ENCODE measurements around the gene ZNF85.
"Not testable (repeated sequence)": the region's sequence is repeated elsewhere in the genome, so short reads cannot be mapped to it uniquely, and the experiment has no call there.

The ZNF85 gene

GRCh38 chr19:20923077-20923871, at the start of gene ZNF85:
Gene ZNF85 (plus strand): TSS chr19:20923251. CDS start chr19:20923401, 150 bp downstream.
- peak; percentile 82 for DNase-seq (ENCODE audit: extremely low spot score)
- CTCF ChIA-PET = no interaction called here
- POLR2A ChIA-PET = interaction anchor here (0.6 to 1.3 kb wide), 3 partner anchors 147 to 1210 kb away, joined by 3 to 4 read pairs (median 3); partner anchors contain the start of gene ZNF66
- TF ChIP-seq, protein P1, sequence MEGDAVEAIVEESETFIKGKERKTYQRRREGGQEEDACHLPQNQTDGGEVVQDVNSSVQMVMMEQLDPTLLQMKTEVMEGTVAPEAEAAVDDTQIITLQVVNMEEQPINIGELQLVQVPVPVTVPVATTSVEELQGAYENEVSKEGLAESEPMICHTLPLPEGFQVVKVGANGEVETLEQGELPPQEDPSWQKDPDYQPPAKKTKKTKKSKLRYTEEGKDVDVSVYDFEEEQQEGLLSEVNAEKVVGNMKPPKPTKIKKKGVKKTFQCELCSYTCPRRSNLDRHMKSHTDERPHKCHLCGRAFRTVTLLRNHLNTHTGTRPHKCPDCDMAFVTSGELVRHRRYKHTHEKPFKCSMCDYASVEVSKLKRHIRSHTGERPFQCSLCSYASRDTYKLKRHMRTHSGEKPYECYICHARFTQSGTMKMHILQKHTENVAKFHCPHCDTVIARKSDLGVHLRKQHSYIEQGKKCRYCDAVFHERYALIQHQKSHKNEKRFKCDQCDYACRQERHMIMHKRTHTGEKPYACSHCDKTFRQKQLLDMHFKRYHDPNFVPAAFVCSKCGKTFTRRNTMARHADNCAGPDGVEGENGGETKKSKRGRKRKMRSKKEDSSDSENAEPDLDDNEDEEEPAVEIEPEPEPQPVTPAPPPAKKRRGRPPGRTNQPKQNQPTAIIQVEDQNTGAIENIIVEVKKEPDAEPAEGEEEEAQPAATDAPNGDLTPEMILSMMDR (IDR thresholded peaks at IDR 0.05; ENCODE audit: control extremely low read depth, extremely low read depth, low read depth, missing control alignments) = no peak

DNA sequence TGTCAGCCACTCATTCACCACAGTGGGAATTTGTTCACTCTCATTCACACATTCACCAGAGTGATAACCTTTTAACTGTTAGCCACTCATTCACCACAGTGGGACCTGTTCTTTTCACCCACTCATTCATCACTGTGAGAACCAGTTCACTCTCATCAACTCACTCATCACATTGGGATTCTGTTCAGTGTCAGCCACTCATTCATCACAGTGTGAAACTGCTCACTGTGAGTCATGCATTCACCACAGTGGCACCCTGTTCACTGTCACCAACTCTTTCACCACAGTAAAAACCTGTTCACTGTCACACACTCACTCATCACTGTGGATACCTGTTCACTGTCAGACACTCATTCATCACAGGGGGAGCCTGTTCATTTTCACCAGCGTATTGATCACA, 43.5 kb upstream of the ZNF85 start:
- DNase-seq (ENCODE audit: extremely low spot score) = no peak
- TF ChIP-seq, protein P1 (IDR thresholded peaks at IDR 0.05; ENCODE audit: control extremely low read depth, extremely low read depth, low read depth, missing control alignments) = no peak
- POLR2A ChIA-PET = no interaction called here
- CTCF ChIA-PET = no interaction called here

DNA sequence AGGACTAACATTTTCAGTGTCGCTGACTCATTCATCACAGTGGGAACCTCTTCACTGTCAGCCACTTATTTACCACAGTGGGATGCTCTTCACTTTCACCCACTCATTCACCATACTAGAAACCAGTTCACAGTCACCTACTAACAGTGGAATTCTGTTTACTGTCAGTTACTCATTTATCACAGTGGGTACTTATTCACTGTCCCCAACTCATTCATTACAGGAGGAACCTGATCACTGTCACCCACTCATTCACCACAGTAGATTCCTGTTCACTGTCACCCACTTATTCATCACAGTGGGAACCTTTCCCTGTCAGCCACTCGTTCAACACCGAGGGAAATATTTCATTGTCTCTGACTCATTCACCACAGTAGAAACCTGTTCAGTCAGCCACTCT, 10.1 kb upstream of the ZNF85 start:
- CTCF ChIA-PET = no interaction called here

GRCh38 chr19:20925481-20925880, 2.4 kb downstream of the ZNF85 start:
- no peak for DNase-seq (ENCODE audit: extremely low spot score)
- CTCF ChIA-PET = no interaction called here
- POLR2A ChIA-PET = no interaction called here
- TF ChIP-seq, protein P1 (IDR thresholded peaks at IDR 0.05; ENCODE audit: control extremely low read depth, extremely low read depth, low read depth, missing control alignments) = no peak

More for the DNA sequence above, 10.1 kb upstream of the ZNF85 start:
- DNase-seq (ENCODE audit: extremely low spot score) = no peak
- TF ChIP-seq, protein P1 (IDR thresholded peaks at IDR 0.05; ENCODE audit: control extremely low read depth, extremely low read depth, low read depth, missing control alignments) = no peak
- POLR2A ChIA-PET = no interaction called here

DNA sequence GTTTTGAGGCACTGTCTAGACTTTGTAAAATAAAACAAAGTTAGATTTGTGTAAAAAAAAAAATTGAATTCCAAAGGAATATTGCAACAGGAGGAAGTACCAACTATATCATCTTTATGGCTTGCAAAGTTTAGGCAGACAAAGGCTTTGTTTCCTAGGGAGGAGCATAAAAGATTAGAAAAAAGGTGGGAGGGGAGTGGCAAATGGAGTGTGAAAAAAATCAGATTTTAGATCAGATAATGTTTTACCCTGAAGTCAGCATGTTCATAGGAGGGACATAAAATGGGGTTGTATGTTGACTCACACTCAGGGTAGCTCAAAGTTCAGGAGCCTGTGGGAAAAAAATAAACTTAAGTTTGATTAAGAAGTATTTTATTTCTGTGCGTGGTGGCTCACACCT, 3.7 kb downstream of the ZNF85 start:
- no peak for DNase-seq (ENCODE audit: extremely low spot score)
- POLR2A ChIA-PET = no interaction called here
- CTCF ChIA-PET = no interaction called here

GRCh38 chr19:20928371-20928770, 5.3 kb downstream of the ZNF85 start:
- TF ChIP-seq, protein P1 (IDR thresholded peaks at IDR 0.05; ENCODE audit: control extremely low read depth, extremely low read depth, low read depth, missing control alignments) = no peak
- CTCF ChIA-PET = no interaction called here
- no peak for DNase-seq (ENCODE audit: extremely low spot score)
- POLR2A ChIA-PET = no interaction called here

More for the DNA sequence above, 3.7 kb downstream of the ZNF85 start:
- TF ChIP-seq, protein P1 (IDR thresholded peaks at IDR 0.05; ENCODE audit: control extremely low read depth, extremely low read depth, low read depth, missing control alignments) = no peak

DNA sequence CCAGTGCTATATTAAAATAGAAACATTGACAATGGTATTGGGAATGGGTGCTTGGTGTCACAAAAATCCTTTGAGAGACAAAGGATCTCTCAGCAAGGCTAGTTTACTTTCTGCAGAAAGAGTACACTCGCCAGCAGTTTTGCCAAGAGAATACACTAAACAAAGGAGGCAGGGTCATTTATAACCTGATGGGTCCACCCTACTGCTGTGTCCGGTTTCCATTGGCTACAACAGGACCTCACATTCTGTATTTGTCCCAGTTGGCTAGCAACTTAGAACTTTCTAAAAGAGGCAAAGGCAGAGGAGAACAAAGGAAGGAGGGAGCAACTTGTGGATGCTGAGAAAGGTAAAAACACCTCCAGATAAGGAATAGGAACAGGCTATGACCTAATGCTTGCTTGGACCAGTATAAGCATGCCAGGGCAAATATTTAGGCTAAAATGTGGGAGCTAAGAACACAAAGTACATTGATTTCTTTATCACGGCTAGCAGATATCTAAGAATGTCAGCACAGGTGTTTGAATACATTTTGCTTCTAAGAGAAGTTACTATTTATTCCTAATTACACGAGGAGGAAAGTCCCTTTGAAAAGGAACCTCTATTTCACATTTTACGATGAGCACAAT, 13.4 kb downstream of the ZNF85 start:
- DNase-seq (ENCODE audit: extremely low spot score); CTCF ChIA-PET; POLR2A ChIA-PET: not testable (repeated sequence)

DNA sequence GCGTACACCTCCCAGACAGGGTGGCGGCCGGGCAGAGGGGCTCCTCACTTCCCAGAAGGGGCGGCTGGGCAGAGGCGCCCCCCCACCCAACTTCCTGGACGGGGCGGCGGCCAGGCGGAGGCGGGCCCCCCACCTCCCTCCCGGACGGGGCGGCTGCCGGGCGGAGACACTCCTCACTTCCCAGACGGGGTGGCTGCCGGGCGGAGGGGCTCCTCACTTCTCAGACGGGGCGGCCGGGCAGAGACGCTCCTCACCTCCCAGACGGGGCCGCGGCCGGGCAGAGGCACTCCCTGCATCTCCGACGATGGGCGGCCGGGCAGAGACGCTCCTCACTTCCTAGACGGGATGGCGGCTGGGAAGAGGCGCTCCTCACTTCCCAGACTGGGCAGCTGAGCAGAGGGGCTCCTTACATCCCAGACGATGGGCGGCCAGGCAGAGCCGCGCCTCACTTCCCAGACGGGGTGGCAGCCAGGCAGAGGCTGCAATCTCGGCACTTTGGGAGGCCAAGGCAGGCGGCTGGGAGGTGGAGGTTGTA, 29.6 kb downstream of the ZNF85 start:
- DNase-seq (ENCODE audit: extremely low spot score); POLR2A ChIA-PET; CTCF ChIA-PET: not testable (repeated sequence)
